ENCODE data around the gene MEDAG. TPM values are rescaled to one million over a fixed set of nuclear protein-coding genes. Genes with fewer than 3 reads are reported as not detected.

The MEDAG gene
- total and polyA plus RNA-seq, 2 experiments from 2014 or later: 1.7 to 2.0 TPM

DNA sequence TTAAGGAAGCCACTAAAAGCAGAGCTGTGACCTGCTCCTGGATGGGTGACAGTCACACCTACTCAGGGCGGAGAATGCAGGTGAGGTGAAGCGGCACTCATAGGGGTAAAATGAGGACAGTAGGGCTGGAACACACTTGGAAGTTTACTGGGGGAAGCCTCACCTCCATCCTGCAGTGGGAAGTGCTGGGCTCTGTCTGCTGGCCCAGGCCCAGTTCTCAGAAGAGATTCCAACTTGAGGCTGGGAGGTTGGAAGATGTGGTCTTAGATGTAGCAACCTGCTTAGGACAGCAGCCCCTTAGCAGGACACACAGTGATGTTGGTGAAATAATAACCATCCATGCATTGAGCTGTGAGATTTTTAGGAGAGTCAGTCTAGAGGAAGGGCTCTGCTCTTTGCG, 4.6 kb downstream of the MEDAG start (continued):
- TF ChIP-seq ZNF114 (CRISPR knock-in tag; IDR thresholded peaks at IDR 0.05) (no peak), POLR2AphosphoS5 (IDR thresholded peaks at IDR 0.05; ENCODE audit: low read depth) (no peak), EZH2 (IDR thresholded peaks at IDR 0.05; ENCODE audit: low read depth, unreplicated experiment) (no peak), NANOG (IDR thresholded peaks at IDR 0.05; ENCODE audit: borderline replicate concordance) (no peak), CREB1 (CRISPR knock-in tag; IDR thresholded peaks at IDR 0.05; ENCODE audit: low read depth) (no peak), STAT1 (IDR thresholded peaks at IDR 0.05; ENCODE audit: unreplicated experiment) (no peak)

DNA sequence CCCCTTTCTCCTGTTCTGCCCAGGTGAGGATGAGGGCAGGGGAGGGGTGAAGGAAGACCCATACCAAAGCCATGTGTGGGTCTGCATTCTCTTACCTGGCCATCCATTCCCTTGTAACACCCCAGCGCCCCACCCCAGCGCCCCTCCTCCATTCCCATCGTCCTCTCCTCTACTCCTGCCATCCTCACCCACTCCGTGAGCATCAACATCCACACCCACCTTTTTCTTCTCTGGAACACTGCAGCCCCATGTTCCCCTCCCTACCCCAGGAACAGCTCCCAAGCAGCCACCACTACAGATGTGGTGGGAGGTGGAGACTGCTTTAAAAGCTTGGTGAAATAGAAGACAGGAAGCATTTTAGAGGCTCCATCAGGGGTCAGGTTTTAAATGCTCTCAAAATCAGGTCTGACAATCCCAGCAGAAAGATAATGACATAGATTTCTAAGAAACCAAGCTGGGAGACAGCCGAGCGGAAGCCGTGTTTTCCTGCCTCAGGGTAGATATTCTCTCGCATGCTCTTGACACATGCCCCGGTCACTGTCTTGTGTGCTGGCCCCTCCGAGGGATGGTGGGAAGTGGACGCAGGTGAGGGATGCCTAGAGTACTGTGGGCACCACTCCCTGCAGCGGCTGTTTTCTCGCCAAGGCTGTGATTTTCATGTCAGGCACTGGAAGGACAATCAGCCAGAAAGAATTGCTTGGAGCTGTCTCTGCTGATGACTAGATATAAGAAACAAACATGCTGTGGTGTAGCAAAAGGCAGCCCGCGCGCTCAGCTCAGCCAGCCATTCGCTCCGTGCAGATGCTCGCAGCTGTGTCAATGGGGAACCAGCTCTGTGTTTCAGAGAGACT, 9.8 kb downstream of the MEDAG start:
- Histone ChIP-seq H3K9me2 (ENCODE audit: insufficient read depth) (no peaks in the 10 kb centered on the region), H3K4me1 (ENCODE audit: insufficient read depth) (no peaks in the 10 kb centered on the region), H4K20me1 (replicated peaks; ENCODE audit: insufficient read depth) (no peaks in the 10 kb centered on the region), H3K27me3 (ENCODE audit: insufficient read depth) (no peaks in the 10 kb centered on the region), H3K4me3 (no peak overlapping the region), H3K4me2 (no peak overlapping the region), H3K27ac (ENCODE audit: low read depth) (no peak overlapping the region), H3K36me3 (ENCODE audit: insufficient read depth) (no peaks in the 10 kb centered on the region), H3F3A (replicated peaks; ENCODE audit: low read depth) (no peaks in the 10 kb centered on the region), H3K79me2 (replicated peaks; ENCODE audit: insufficient read depth) (no peaks in the 10 kb centered on the region), H2AFZ (0 out of 2 replicates have a peak overlapping the region, but pooled peaks have one; percentile 10)
- no peak for DNase-seq (ENCODE audit: low spot score)
- TF ChIP-seq, protein P1, sequence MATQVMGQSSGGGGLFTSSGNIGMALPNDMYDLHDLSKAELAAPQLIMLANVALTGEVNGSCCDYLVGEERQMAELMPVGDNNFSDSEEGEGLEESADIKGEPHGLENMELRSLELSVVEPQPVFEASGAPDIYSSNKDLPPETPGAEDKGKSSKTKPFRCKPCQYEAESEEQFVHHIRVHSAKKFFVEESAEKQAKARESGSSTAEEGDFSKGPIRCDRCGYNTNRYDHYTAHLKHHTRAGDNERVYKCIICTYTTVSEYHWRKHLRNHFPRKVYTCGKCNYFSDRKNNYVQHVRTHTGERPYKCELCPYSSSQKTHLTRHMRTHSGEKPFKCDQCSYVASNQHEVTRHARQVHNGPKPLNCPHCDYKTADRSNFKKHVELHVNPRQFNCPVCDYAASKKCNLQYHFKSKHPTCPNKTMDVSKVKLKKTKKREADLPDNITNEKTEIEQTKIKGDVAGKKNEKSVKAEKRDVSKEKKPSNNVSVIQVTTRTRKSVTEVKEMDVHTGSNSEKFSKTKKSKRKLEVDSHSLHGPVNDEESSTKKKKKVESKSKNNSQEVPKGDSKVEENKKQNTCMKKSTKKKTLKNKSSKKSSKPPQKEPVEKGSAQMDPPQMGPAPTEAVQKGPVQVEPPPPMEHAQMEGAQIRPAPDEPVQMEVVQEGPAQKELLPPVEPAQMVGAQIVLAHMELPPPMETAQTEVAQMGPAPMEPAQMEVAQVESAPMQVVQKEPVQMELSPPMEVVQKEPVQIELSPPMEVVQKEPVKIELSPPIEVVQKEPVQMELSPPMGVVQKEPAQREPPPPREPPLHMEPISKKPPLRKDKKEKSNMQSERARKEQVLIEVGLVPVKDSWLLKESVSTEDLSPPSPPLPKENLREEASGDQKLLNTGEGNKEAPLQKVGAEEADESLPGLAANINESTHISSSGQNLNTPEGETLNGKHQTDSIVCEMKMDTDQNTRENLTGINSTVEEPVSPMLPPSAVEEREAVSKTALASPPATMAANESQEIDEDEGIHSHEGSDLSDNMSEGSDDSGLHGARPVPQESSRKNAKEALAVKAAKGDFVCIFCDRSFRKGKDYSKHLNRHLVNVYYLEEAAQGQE (IDR thresholded peaks at IDR 0.05; ENCODE audit: unreplicated experiment): no peak
- TF ChIP-seq, protein P2, sequence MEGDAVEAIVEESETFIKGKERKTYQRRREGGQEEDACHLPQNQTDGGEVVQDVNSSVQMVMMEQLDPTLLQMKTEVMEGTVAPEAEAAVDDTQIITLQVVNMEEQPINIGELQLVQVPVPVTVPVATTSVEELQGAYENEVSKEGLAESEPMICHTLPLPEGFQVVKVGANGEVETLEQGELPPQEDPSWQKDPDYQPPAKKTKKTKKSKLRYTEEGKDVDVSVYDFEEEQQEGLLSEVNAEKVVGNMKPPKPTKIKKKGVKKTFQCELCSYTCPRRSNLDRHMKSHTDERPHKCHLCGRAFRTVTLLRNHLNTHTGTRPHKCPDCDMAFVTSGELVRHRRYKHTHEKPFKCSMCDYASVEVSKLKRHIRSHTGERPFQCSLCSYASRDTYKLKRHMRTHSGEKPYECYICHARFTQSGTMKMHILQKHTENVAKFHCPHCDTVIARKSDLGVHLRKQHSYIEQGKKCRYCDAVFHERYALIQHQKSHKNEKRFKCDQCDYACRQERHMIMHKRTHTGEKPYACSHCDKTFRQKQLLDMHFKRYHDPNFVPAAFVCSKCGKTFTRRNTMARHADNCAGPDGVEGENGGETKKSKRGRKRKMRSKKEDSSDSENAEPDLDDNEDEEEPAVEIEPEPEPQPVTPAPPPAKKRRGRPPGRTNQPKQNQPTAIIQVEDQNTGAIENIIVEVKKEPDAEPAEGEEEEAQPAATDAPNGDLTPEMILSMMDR (conservative IDR thresholded peaks at IDR 0.05; ENCODE audit: low read depth in 2 of 2): no peak
- TF ChIP-seq, protein P3, sequence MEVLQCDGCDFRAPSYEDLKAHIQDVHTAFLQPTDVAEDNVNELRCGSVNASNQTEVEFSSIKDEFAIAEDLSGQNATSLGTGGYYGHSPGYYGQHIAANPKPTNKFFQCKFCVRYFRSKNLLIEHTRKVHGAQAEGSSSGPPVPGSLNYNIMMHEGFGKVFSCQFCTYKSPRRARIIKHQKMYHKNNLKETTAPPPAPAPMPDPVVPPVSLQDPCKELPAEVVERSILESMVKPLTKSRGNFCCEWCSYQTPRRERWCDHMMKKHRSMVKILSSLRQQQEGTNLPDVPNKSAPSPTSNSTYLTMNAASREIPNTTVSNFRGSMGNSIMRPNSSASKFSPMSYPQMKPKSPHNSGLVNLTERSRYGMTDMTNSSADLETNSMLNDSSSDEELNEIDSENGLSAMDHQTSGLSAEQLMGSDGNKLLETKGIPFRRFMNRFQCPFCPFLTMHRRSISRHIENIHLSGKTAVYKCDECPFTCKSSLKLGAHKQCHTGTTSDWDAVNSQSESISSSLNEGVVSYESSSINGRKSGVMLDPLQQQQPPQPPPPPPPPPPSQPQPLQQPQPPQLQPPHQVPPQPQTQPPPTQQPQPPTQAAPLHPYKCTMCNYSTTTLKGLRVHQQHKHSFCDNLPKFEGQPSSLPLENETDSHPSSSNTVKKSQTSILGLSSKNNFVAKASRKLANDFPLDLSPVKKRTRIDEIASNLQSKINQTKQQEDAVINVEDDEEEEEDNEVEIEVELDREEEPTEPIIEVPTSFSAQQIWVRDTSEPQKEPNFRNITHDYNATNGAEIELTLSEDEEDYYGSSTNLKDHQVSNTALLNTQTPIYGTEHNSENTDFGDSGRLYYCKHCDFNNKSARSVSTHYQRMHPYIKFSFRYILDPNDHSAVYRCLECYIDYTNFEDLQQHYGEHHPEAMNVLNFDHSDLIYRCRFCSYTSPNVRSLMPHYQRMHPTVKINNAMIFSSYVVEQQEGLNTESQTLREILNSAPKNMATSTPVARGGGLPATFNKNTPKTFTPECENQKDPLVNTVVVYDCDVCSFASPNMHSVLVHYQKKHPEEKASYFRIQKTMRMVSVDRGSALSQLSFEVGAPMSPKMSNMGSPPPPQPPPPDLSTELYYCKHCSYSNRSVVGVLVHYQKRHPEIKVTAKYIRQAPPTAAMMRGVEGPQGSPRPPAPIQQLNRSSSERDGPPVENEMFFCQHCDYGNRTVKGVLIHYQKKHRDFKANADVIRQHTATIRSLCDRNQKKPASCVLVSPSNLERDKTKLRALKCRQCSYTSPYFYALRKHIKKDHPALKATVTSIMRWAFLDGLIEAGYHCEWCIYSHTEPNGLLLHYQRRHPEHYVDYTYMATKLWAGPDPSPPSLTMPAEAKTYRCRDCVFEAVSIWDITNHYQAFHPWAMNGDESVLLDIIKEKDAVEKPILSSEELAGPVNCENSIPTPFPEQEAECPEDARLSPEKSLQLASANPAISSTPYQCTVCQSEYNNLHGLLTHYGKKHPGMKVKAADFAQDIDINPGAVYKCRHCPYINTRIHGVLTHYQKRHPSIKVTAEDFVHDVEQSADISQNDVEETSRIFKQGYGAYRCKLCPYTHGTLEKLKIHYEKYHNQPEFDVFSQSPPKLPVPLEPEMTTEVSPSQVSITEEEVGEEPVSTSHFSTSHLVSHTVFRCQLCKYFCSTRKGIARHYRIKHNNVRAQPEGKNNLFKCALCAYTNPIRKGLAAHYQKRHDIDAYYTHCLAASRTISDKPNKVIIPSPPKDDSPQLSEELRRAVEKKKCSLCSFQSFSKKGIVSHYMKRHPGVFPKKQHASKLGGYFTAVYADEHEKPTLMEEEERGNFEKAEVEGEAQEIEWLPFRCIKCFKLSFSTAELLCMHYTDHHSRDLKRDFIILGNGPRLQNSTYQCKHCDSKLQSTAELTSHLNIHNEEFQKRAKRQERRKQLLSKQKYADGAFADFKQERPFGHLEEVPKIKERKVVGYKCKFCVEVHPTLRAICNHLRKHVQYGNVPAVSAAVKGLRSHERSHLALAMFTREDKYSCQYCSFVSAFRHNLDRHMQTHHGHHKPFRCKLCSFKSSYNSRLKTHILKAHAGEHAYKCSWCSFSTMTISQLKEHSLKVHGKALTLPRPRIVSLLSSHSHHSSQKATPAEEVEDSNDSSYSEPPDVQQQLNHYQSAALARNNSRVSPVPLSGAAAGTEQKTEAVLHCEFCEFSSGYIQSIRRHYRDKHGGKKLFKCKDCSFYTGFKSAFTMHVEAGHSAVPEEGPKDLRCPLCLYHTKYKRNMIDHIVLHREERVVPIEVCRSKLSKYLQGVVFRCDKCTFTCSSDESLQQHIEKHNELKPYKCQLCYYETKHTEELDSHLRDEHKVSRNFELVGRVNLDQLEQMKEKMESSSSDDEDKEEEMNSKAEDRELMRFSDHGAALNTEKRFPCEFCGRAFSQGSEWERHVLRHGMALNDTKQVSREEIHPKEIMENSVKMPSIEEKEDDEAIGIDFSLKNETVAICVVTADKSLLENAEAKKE (CRISPR knock-in tag; IDR thresholded peaks at IDR 0.05): no peak
- no peak for TF ChIP-seq POLR2AphosphoS5 (IDR thresholded peaks at IDR 0.05; ENCODE audit: low read depth)
- TF ChIP-seq ZNF331 (CRISPR knock-in tag; IDR thresholded peaks at IDR 0.05; ENCODE audit: low read depth): no peak
- TF ChIP-seq EZH2 (IDR thresholded peaks at IDR 0.05; ENCODE audit: low read depth, unreplicated experiment): no peak
- TF ChIP-seq NANOG (IDR thresholded peaks at IDR 0.05; ENCODE audit: borderline replicate concordance): no peak
- H3K4me1 Mint-ChIP-seq: peaks cover 11% of the 10 kb centered on the region; the same call in 2 of the 3 replicates
- H3K36me3 Mint-ChIP-seq (ENCODE audit: low read depth): no peaks in the 10 kb centered on the region
- no peak overlapping the region for H3K27ac Mint-ChIP-seq
- H3K4me3 Mint-ChIP-seq: no peak overlapping the region
- no peaks in the 10 kb centered on the region for H3K27me3 Mint-ChIP-seq (ENCODE audit: insufficient read depth, low read depth, poor library complexity)
- no peaks in the 10 kb centered on the region for H3K9me3 Mint-ChIP-seq
- no peak for ATAC-seq
